GM19043 (cell line): Measurements from ENCODE around the gene MLLT3.

Experiments used
- ATAC-seq: cut with Tn5 transposase; IDR thresholded peaks from one replicate; pipeline ENCODE4 v1.9.1; 2021; ENCODE audit warnings: low read depth; ENCODE audit not compliant: unreplicated experiment

MLLT3 gene

DNA sequence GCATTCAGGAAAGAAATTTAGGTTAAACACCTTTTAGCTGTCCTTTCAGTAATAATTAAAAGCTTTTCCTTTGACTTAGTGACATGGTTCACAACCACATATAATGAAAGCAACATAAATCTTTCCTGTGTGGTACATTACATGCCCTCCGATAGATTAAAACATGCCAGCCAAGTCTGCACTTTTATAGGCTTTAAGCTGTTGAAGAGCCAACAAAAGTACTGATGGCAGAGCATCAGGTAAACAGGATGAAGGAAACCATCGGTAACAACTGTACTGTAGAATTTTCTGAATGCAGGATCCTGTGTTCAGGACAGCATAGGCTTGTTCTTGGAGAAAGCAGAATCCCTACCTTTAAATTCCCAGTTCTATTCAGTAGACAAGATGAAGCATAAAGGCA lies 226.6 kb downstream of the MLLT3 start:
- no peak for ATAC-seq

- ATAC-seq = no peak
Observed at GRCh38 chr9:20394969-20395368, 227.3 kb downstream of the MLLT3 start.

GRCh38 chr9:20391208-20391607 lies 231.1 kb downstream of the MLLT3 start:
- ATAC-seq = no peak

DNA sequence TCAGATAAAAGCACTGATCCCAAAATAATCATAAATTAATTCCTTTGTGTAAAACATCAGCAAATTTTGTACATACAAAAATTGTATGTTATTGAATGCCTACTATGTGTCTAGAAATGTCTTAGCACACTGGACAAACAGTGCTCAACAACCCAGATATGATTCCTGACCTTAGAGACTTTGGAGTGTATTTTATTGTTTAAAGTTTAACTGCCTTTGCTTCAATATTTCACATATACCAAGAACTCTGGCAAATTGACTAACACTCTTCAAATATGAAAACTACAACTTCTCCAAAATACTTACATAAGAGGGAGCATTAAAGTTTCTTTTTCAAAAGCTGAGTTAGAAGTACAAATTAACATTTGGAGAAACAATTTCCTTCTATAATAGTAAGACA lies 231.9 kb downstream of the MLLT3 start:
- ATAC-seq = no peak

GRCh38 chr9:20387062-20387461 lies 235.2 kb downstream of the MLLT3 start:
- ATAC-seq = no peak

- no peak for ATAC-seq
Observed at GRCh38 chr9:20384642-20385041, 237.7 kb downstream of the MLLT3 start.

GRCh38 chr9:20382460-20383071 lies 239.7 kb downstream of the MLLT3 start:
- peak; percentile 52 for ATAC-seq

DNA sequence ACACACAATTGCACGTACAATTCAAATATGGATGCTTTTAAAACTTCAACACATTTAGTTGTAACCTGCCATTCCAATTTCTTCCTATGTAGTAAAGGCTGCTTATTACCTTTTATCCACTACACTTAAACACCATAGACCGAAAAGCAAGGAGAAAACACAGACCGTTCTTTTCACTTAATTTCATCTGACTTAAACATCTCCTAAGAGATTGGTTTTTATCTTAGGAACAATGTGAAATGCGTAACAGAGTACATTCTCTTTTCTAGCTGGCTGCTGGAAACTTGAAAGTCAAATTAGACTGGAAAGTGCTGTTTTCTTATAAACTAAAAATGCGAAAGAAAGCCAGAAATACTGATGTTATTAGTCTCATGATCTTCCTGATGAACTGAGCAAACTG lies 241.8 kb downstream of the MLLT3 start:
- ATAC-seq = no peak

GRCh38 chr9:20379804-20380225 lies 242.5 kb downstream of the MLLT3 start:
- no peak for ATAC-seq

- no peak for ATAC-seq
Observed at GRCh38 chr9:20378851-20379250, 243.4 kb downstream of the MLLT3 start.

GRCh38 chr9:20377790-20378189 lies 244.5 kb downstream of the MLLT3 start:
- no peak for ATAC-seq

DNA sequence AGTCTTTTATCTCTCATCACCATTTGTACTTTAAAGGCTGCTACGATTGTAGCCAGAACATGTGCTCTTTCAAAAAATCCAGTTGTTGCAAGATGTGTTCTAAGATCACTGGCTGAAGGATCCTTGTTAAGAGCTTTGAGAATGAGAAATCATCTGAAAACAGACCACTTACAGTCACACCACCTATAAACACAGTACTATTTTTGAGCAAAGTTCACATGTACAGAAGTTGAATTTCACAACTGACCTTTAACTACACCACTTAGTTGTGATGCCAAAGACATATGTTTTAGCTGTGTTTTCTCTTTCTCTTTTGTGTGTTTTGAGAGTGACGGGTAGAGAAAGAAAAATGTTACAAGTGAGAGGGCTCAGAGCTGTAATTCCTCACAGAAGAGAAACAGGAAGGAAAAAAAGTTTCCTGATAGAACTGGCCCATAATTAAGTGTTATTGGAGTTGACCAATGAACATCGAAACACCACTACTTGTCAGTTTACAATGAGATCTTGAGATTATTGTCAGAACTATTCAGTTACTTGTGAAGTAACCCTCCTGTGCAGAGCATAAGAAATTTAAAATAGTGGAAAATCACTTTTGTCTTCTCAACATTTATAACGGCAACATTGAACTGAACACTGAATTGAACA lies 245.4 kb downstream of the MLLT3 start:
- no peak for ATAC-seq

DNA sequence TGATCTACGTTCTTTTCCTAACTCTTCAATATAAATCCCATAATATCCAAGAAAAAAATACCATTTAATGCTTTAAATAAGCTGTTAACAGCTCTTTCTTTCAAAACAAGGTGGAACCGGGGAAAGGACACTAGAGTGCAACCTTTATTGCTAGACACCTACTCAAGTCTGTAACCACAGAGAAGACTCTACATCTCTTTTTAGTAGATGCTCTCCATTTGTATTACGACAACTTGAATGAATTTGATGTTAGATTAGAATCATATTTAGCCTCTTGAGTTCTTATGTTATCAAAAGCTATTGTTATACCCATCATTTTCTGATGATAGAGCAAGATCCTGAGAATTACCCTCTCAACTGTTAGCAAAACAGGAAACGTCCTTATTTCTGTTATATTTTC lies 246.3 kb downstream of the MLLT3 start:
- no peak for ATAC-seq

GRCh38 chr9:20373263-20373662 lies 249.0 kb downstream of the MLLT3 start:
- no peak for ATAC-seq

GRCh38 chr9:20369391-20369790 lies 252.9 kb downstream of the MLLT3 start:
- no peak for ATAC-seq

DNA sequence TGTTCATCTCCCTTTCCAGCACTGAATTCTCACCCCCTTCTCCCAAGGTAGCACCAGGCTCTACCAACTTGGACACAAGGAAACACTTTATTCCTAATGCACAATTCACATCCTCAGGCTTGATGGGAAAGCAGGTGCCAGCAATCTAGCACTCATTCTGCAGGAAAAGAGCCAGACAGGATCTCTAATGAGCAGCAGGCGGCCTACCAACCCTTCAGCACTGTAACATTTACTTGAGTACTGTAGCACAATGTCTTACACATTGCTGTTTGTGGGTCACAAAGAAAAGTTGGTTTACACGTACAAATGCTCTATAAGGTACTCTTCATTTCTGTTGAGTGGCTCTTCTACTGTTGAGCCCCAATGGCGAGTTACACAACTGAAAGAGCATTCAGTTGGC lies 254.4 kb downstream of the MLLT3 start:
- ATAC-seq = no peak

GRCh38 chr9:20364959-20365358 lies 257.3 kb downstream of the MLLT3 start:
- ATAC-seq = no peak

DNA sequence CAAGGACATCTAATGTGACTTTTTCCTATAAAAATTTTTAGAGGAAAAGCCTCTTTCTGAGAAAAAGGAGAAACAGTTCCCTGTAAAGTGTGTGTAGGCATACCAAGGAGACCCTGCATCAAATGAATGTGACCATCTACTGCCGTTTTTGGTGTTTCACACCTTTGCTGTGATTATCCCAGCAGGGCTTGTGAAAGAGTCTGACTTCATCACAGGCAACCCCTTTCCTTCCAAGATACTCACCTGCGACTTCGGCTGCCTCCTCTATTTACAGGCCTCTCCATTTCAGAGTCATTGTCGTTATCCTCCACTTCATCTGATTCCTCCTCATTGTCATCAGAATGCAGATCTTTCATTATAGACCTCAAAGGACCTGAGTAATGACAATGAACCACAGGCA lies 259.1 kb downstream of the MLLT3 start:
- ATAC-seq = no peak

GRCh38 chr9:20361656-20362570 lies 260.4 kb downstream of the MLLT3 start:
- no peak for ATAC-seq

DNA sequence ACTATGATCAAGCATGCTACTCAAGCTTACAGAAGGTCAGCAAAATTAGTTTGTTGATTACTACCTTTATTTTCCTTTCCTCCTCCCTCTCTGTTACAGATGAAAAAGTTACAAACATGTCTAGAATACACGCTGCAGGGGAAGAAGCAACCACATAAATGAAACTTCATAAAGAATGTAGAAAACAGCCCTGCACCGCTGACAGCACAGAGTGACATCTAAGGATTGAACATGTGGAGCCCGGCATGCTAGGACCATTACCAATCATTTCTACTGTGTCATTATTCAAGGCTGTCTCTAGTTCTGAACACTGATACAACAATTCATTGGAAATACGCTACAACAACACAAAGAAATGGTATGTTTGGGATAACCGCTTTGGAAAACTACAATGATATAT lies 261.1 kb downstream of the MLLT3 start:
- no peak for ATAC-seq

GRCh38 chr9:20358207-20358606 lies 264.1 kb downstream of the MLLT3 start:
- ATAC-seq = no peak

- no peak for ATAC-seq
Observed at GRCh38 chr9:20357037-20357432, 265.3 kb downstream of the MLLT3 start.
